Activated CD8-positive, alpha-beta memory T cell treated with anti-CD3 and anti-CD28 coated beads, Interleukin-2, amount 50 U/mL, for 24 hours (primary cell): Measurements from ENCODE around the gene WFDC9.
"Not testable (repeated sequence)": the region's sequence is repeated elsewhere in the genome, so short reads cannot be mapped to it uniquely, and the experiment has no call there.

Experiments used
- DNase-seq: peaks from one replicate; pipeline ENCODE4 v3.0.0-alpha.2; 2020; ENCODE audit errors: extremely low read depth

The WFDC9 gene

GRCh38 chr20:45592574-45593189, 38.4 kb downstream of the WFDC9 start:
- no peak for DNase-seq

- DNase-seq, result no peak
Observed at GRCh38 chr20:45589725-45590124, 41.4 kb downstream of the WFDC9 start.

- DNase-seq, result no peak
Observed at GRCh38 chr20:45588800-45589199, 42.3 kb downstream of the WFDC9 start.

- DNase-seq, result not testable (repeated sequence)
Observed at GRCh38 chr20:45585986-45586385, 45.1 kb downstream of the WFDC9 start.

- DNase-seq, result not testable (repeated sequence)
Observed at GRCh38 chr20:45584294-45584693, 46.8 kb downstream of the WFDC9 start.

GRCh38 chr20:45583502-45583901, 47.6 kb downstream of the WFDC9 start:
- DNase-seq, result no peak

- no peak for DNase-seq
Observed at GRCh38 chr20:45581702-45582101, 49.4 kb downstream of the WFDC9 start.

GRCh38 chr20:45579184-45579583, 51.9 kb downstream of the WFDC9 start, which contains the start of gene WFDC8:
Gene WFDC8 (minus strand): TSS chr20:45579284. CDS start chr20:45579247, 37 bp downstream.
- no peak for DNase-seq

- DNase-seq, result no peak
Observed at GRCh38 chr20:45578231-45578630, 52.9 kb downstream of the WFDC9 start.

GRCh38 chr20:45576995-45577394, 54.1 kb downstream of the WFDC9 start:
- no peak for DNase-seq

- DNase-seq, result no peak
Observed at GRCh38 chr20:45575931-45576330, 55.2 kb downstream of the WFDC9 start.

- DNase-seq, result not testable (repeated sequence)
Observed at GRCh38 chr20:45569650-45570049, 61.4 kb downstream of the WFDC9 start.

- DNase-seq, result no peak
Observed at GRCh38 chr20:45564760-45565276, 66.3 kb downstream of the WFDC9 start.
